ENCODE results near the gene MRLN.

Gene MRLN

DNA sequence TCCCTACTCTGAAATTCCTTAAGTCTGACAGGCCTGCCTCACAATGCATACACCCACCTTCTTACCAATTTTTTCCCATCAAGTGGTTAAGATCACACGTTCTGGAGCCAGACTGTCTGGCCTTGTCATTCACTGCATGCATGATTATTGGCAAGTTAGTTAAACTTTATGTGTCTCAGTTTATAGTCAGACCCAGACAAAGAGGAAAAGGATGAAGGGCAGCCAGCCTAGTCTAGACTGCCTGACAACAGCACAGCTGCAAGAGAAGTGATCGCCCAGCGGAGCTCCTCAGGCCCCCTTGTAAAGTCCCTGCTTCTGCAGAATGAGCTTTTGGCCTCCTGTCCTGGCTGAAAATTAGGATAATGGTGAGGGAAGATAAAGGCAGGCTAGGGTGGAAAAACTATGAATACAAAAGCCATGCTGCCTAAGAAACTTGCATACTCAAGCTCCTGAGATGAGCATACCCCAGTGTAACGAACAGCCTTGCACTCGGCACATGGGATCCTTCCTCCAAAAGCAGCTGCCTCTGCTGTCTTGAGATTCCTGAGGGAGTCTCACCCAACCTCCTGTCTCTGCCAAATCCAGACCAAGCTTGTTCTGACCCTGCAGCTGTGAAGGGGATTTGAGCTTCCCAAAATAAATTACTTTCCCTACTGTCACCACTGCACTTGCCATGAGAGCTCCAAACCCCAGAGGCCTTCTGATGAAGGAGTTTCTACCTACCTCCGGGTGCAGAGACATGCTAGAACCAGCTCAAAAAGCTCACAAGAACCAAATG, 26.7 kb upstream of the MRLN start:
- Histone ChIP-seq H3K27me3 (ENCODE audit: control insufficient read depth in 1 of 2, insufficient read depth in 2 of 2, low read length in 2 of 2) (no peaks in the 10 kb centered on the region), H3K4me3 (ENCODE audit: low read depth in 1 of 2, low read length in 2 of 2) (no peak overlapping the region), H3K36me3 (ENCODE audit: control insufficient read depth in 1 of 2, insufficient read depth in 2 of 2, low read length in 2 of 2) (no peaks in the 10 kb centered on the region), H3K9ac (ENCODE audit: low read depth in 1 of 2, low read length in 2 of 2) (no peak overlapping the region), H3K9me3 (ENCODE audit: control insufficient read depth in 1 of 2, low read length in 2 of 2) (no peaks in the 10 kb centered on the region), H3K4me1 (ENCODE audit: control insufficient read depth in 1 of 2, insufficient read depth in 2 of 2, low read length in 2 of 2) (no peaks in the 10 kb centered on the region), H3K27ac (ENCODE audit: low read depth, low read length) (no peak overlapping the region)

DNA sequence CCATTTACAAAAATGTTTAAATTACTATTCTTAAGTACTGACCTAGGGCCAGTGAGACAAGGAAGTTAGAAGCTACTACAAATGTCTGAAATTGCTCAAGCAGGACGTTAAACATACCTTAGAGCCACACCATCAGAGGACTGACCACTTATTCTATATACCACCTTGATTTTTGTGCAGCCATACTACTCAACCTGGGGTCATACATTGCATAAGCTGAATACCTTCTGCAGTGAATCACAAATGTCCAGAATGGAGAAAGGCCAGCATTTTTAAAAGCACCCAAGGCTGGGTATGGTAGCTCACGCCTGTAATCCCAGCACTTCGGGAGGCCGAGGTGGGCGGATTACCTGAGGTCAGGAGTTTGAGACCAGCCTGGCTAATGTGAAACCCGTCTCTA, 21.2 kb upstream of the MRLN start:
- Histone ChIP-seq H3K9me3 (ENCODE audit: control insufficient read depth in 1 of 2, low read length in 2 of 2) (no peaks in the 10 kb centered on the region), H3K27ac (ENCODE audit: low read depth, low read length) (no peak overlapping the region), H3K27me3 (ENCODE audit: control insufficient read depth in 1 of 2, insufficient read depth in 2 of 2, low read length in 2 of 2) (no peaks in the 10 kb centered on the region), H3K9ac (ENCODE audit: low read depth in 1 of 2, low read length in 2 of 2) (no peak overlapping the region), H3K4me1 (ENCODE audit: control insufficient read depth in 1 of 2, insufficient read depth in 2 of 2, low read length in 2 of 2) (peaks cover 0 to 9% of the 10 kb centered on the region in 2 donors), H3K36me3 (ENCODE audit: control insufficient read depth in 1 of 2, insufficient read depth in 2 of 2, low read length in 2 of 2) (no peaks in the 10 kb centered on the region), H3K4me3 (ENCODE audit: low read depth in 1 of 2, low read length in 2 of 2) (no peak overlapping the region)

DNA sequence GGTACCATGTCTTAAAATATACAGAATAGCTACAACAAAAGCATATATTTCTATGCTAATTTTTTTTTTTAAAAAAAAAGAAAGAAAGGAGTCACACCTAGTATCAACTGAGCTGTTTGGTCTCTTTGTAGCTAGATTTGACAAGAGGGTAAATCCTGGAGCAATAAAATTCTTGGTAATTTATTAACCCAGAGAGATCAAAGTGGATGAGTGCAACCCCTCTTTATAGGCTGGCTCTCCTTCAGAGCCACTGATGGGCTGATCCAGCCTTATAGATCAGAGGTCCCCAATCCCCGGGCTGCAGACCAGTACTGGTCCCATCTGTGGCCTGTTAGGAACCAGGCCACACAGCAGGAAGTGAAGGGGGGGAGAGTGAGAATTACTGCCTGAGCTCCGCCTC, 19.8 kb upstream of the MRLN start:
- Histone ChIP-seq H3K9ac (ENCODE audit: low read depth in 1 of 2, low read length in 2 of 2) (no peak overlapping the region), H3K36me3 (ENCODE audit: control insufficient read depth in 1 of 2, insufficient read depth in 2 of 2, low read length in 2 of 2) (no peaks in the 10 kb centered on the region), H3K9me3 (ENCODE audit: control insufficient read depth in 1 of 2, low read length in 2 of 2) (no peaks in the 10 kb centered on the region), H3K4me3 (ENCODE audit: low read depth in 1 of 2, low read length in 2 of 2) (no peak overlapping the region), H3K4me1 (ENCODE audit: control insufficient read depth in 1 of 2, insufficient read depth in 2 of 2, low read length in 2 of 2) (peaks cover 0 to 9% of the 10 kb centered on the region in 2 donors), H3K27me3 (ENCODE audit: control insufficient read depth in 1 of 2, insufficient read depth in 2 of 2, low read length in 2 of 2) (no peaks in the 10 kb centered on the region), H3K27ac (ENCODE audit: low read depth, low read length) (no peak overlapping the region)

DNA sequence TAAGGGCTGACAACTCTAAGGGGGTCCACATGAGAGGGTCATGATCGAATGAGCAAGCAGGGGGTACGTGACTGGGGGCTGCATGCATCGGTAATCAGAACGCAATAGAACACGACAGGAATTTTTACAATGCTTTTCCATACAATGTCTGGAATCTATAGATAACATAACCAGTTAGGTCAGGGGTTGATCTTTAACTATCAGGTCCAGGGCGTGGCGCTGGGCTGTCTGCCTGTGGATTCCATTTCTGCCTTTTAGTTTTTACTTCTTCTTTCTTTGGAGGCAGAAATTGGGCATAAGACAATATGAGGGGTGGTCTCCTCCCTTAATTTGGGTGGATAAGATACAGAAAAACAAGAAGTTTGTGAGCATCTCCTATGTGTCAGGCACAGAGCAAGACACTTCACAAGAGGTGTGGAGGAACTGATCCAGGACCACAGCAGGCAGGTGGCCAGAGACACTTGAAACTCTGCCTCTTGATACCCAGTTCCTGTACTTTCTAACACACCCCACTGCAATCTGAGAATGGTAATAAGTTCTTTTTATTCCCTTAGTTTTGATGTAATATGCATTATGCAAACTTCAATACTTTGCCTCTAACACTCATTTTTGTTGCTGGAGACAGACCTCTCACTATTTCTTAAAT, 18.0 kb upstream of the MRLN start:
- Histone ChIP-seq H3K4me3 (ENCODE audit: low read depth in 1 of 2, low read length in 2 of 2) (no peak overlapping the region), H3K9ac (ENCODE audit: low read depth in 1 of 2, low read length in 2 of 2) (no peak overlapping the region), H3K36me3 (ENCODE audit: control insufficient read depth in 1 of 2, insufficient read depth in 2 of 2, low read length in 2 of 2) (no peaks in the 10 kb centered on the region), H3K9me3 (ENCODE audit: control insufficient read depth in 1 of 2, low read length in 2 of 2) (no peaks in the 10 kb centered on the region), H3K27me3 (ENCODE audit: control insufficient read depth in 1 of 2, insufficient read depth in 2 of 2, low read length in 2 of 2) (no peaks in the 10 kb centered on the region), H3K4me1 (ENCODE audit: control insufficient read depth in 1 of 2, insufficient read depth in 2 of 2, low read length in 2 of 2) (peaks cover 0 to 9% of the 10 kb centered on the region in 2 donors), H3K27ac (ENCODE audit: low read depth, low read length) (no peak overlapping the region)

DNA sequence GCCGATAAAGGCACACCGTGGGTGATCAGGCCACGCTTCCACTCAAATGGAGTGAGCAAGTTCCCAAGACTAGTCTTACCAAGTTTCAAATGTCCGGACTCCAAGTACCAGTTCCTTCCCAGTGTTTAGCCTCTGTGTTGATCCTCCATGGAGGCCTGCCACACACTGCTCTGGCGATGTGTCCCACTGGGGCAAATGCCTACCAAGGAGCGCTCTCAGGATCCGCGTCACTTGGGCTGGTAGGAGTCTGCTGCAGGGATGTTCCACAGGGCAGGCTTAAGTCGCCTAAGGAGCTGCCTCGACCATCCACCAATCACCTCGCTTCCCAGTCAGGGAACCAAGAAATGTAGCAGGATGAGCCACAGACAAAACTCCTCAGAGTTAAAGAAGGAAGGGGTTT, 17.4 kb upstream of the MRLN start:
- no peaks in the 10 kb centered on the region for H3K9me3 ChIP-seq (ENCODE audit: control insufficient read depth in 1 of 2, low read length in 2 of 2)
- peaks cover 0 to 9% of the 10 kb centered on the region in 2 donors for H3K4me1 ChIP-seq (ENCODE audit: control insufficient read depth in 1 of 2, insufficient read depth in 2 of 2, low read length in 2 of 2)
- no peaks in the 10 kb centered on the region for H3K36me3 ChIP-seq (ENCODE audit: control insufficient read depth in 1 of 2, insufficient read depth in 2 of 2, low read length in 2 of 2)
- H3K27ac ChIP-seq (ENCODE audit: low read depth, low read length): no peak overlapping the region
- H3K4me3 ChIP-seq (ENCODE audit: low read depth in 1 of 2, low read length in 2 of 2): no peak overlapping the region
- H3K9ac ChIP-seq (ENCODE audit: low read depth in 1 of 2, low read length in 2 of 2): no peak overlapping the region
- H3K27me3 ChIP-seq (ENCODE audit: control insufficient read depth in 1 of 2, insufficient read depth in 2 of 2, low read length in 2 of 2): no peaks in the 10 kb centered on the region

DNA sequence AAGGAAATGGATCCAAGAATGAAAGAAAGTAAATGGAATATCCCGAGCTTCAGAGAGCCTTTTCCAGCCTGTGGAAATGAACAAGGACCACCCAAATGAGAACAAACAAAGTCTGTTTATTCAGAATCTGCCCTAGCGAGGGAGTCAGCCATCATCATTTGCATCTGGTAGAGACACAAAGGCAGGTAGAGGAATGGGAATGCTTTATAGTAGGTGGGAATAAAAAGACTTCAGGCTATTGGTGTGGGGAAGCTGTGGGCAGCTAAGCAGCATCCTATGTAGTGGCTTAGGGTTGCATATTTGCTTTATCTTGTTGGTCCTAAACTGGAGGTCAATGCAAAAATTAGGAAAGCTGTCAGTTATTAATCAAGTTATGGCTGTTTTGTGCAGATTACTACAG, 9.2 kb upstream of the MRLN start:
- H3K9me3 ChIP-seq (ENCODE audit: control insufficient read depth in 1 of 2, low read length in 2 of 2): no peaks in the 10 kb centered on the region
- no peaks in the 10 kb centered on the region for H3K36me3 ChIP-seq (ENCODE audit: control insufficient read depth in 1 of 2, insufficient read depth in 2 of 2, low read length in 2 of 2)
- H3K4me3 ChIP-seq (ENCODE audit: low read depth in 1 of 2, low read length in 2 of 2): no peak overlapping the region
- H3K27ac ChIP-seq (ENCODE audit: low read depth, low read length): no peak overlapping the region
- no peak overlapping the region for H3K9ac ChIP-seq (ENCODE audit: low read depth in 1 of 2, low read length in 2 of 2)
- H3K4me1 ChIP-seq (ENCODE audit: control insufficient read depth in 1 of 2, insufficient read depth in 2 of 2, low read length in 2 of 2): no peaks in the 10 kb centered on the region
- no peaks in the 10 kb centered on the region for H3K27me3 ChIP-seq (ENCODE audit: control insufficient read depth in 1 of 2, insufficient read depth in 2 of 2, low read length in 2 of 2)

DNA sequence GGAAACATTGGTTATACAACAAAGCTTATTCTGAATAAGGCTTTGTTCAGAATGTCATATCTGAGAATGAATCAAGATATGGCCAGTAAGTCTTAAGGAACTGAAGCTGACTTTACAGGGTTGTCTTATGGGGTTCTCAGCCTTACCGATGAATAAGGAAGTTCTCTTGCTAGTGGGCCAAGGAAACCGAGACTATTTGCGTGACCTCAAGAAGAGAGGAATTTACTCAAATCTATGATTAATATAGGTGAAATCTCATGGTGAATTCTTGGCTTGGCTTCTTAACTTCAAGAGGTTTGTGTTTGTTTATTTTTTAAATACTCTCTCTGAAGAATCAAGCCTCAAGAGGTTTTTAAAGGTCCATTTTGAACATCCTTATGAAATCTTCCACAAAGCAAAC, 4.7 kb upstream of the MRLN start:
- H3K9me3 ChIP-seq (ENCODE audit: control insufficient read depth in 1 of 2, low read length in 2 of 2): no peaks in the 10 kb centered on the region
- no peak overlapping the region for H3K27ac ChIP-seq (ENCODE audit: low read depth, low read length)
- H3K4me3 ChIP-seq (ENCODE audit: low read depth in 1 of 2, low read length in 2 of 2): no peak overlapping the region
- H3K9ac ChIP-seq (ENCODE audit: low read depth in 1 of 2, low read length in 2 of 2): no peak overlapping the region
- H3K36me3 ChIP-seq (ENCODE audit: control insufficient read depth in 1 of 2, insufficient read depth in 2 of 2, low read length in 2 of 2): no peaks in the 10 kb centered on the region
- no peaks in the 10 kb centered on the region for H3K27me3 ChIP-seq (ENCODE audit: control insufficient read depth in 1 of 2, insufficient read depth in 2 of 2, low read length in 2 of 2)
- H3K4me1 ChIP-seq (ENCODE audit: control insufficient read depth in 1 of 2, insufficient read depth in 2 of 2, low read length in 2 of 2): no peaks in the 10 kb centered on the region

DNA sequence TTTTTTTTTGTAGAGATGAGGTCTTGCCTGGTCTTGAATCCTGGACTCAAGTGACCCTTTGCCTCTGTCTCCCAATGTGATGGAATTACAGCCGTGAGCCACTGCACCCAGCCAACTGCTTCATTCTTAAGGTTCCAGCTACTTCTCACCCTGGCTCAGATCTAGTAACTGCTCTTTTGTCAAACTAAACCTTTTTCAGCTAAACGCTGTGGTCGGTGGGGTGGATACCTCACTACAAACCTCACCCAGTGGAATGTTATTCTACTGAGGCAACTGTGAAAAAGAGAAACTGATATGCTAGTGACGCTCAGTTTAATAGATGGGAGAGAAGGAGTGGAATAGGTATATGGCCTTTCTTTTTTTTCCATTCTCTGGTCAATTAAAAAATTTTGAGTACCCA, 1.7 kb upstream of the MRLN start:
- H3K9me3 ChIP-seq (ENCODE audit: control insufficient read depth in 1 of 2, low read length in 2 of 2): no peaks in the 10 kb centered on the region
- no peak overlapping the region for H3K27ac ChIP-seq (ENCODE audit: low read depth, low read length)
- H3K4me3 ChIP-seq (ENCODE audit: low read depth in 1 of 2, low read length in 2 of 2): no peak overlapping the region
- no peaks in the 10 kb centered on the region for H3K27me3 ChIP-seq (ENCODE audit: control insufficient read depth in 1 of 2, insufficient read depth in 2 of 2, low read length in 2 of 2)
- no peaks in the 10 kb centered on the region for H3K4me1 ChIP-seq (ENCODE audit: control insufficient read depth in 1 of 2, insufficient read depth in 2 of 2, low read length in 2 of 2)
- H3K9ac ChIP-seq (ENCODE audit: low read depth in 1 of 2, low read length in 2 of 2): no peak overlapping the region
- H3K36me3 ChIP-seq (ENCODE audit: control insufficient read depth in 1 of 2, insufficient read depth in 2 of 2, low read length in 2 of 2): no peaks in the 10 kb centered on the region

DNA sequence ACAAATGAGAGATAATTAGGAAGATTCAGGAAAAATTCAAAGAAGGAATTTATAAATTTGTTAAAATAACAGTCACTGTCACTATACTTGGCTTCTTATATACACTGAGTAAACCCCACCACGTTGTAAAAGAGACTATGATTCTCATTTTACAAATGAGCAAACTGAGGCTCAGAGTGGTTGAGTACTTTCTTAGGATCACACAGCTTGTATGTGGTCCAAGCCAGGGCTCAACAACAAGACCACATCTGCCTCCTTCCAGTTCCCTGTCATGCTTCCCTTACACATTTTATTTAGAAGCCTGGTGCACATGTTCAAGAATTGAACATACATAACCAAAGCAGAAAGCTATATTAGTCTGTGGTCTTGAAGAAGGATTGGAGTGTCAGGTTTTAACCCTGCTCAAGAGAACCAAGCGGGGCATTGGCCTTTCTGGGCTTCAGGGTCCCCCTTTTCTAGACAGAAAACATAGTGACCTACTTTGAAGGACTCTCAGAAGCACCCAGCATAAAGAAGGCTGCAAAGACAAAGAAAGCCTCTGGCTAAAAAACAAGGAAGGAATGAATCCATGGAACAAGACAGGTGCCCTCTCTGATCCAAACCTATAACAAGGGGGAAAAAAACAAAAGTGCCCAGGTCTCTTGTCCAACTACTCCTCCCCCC, 846 bp downstream of the MRLN start:
- no peaks in the 10 kb centered on the region for H3K9me3 ChIP-seq (ENCODE audit: control insufficient read depth in 1 of 2, low read length in 2 of 2)

DNA sequence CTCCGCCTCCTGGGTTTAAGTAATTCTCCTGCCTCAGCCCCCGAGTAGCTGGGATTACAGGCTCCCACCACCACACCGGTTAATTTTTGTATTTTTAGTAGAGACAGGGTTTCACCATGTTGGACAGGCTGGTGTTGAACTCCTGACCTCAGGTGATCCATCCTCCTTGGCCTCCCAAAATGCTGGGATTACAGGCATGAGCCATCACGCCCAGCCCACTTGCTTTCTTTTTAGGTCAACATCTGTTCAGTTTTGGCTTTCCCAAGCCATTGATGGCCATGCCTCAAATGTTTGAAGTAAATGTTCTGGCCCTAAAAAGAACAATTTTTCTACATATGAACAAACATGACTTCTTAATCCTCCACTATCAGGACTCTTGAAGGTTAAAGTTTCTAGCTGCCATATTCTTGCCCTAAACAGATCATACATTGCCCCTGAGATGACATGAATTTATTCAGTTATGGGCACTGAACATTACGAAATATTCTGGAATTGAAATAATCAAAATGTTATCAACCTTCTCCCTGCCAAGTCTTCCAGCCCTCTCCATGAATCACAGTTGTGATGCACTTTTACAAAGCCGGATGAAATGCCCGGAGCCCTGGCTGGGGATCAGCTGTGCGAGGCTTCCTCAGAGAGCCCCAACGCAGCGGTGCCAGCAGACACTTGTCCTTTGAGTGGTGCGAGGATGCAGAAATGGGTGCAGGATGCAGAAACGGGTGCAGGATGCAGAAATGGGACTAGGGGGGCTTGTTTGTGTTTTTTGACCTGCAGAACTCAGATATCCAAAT, 2.9 kb downstream of the MRLN start:
- no peaks in the 10 kb centered on the region for H3K9me3 ChIP-seq (ENCODE audit: control insufficient read depth in 1 of 2, low read length in 2 of 2)
- H3K4me3 ChIP-seq (ENCODE audit: low read depth in 1 of 2, low read length in 2 of 2): no peak overlapping the region
- no peak overlapping the region for H3K9ac ChIP-seq (ENCODE audit: low read depth in 1 of 2, low read length in 2 of 2)
- no peaks in the 10 kb centered on the region for H3K36me3 ChIP-seq (ENCODE audit: control insufficient read depth in 1 of 2, insufficient read depth in 2 of 2, low read length in 2 of 2)
- H3K4me1 ChIP-seq (ENCODE audit: control insufficient read depth in 1 of 2, insufficient read depth in 2 of 2, low read length in 2 of 2): no peaks in the 10 kb centered on the region
- H3K27me3 ChIP-seq (ENCODE audit: control insufficient read depth in 1 of 2, insufficient read depth in 2 of 2, low read length in 2 of 2): no peaks in the 10 kb centered on the region
- no peak overlapping the region for H3K27ac ChIP-seq (ENCODE audit: low read depth, low read length)

More for the DNA sequence above, 846 bp downstream of the MRLN start:
- Histone ChIP-seq H3K4me1 (ENCODE audit: control insufficient read depth in 1 of 2, insufficient read depth in 2 of 2, low read length in 2 of 2) (no peaks in the 10 kb centered on the region), H3K36me3 (ENCODE audit: control insufficient read depth in 1 of 2, insufficient read depth in 2 of 2, low read length in 2 of 2) (no peaks in the 10 kb centered on the region), H3K4me3 (ENCODE audit: low read depth in 1 of 2, low read length in 2 of 2) (no peak overlapping the region), H3K9ac (ENCODE audit: low read depth in 1 of 2, low read length in 2 of 2) (no peak overlapping the region), H3K27me3 (ENCODE audit: control insufficient read depth in 1 of 2, insufficient read depth in 2 of 2, low read length in 2 of 2) (no peaks in the 10 kb centered on the region), H3K27ac (ENCODE audit: low read depth, low read length) (no peak overlapping the region)

All from duodenal mucosa (tissue), 2 donors.